Right atrium auricular region (tissue), 2 donors: Measurements from ENCODE around the gene CORO2B. TPM values are rescaled to one million over a fixed set of nuclear protein-coding genes. Genes with fewer than 3 reads are reported as not detected.
A peak's percentile ranks its signal among the peaks of the same experiment; 100 is the strongest.
"Not testable (repeated sequence)": the region's sequence is repeated elsewhere in the genome, so short reads cannot be mapped to it uniquely, and the experiment has no call there.

Experiments
- DNase-seq: peaks from one replicate; pipeline ENCODE4 v3.0.0-alpha.2; 2019; ENCODE audit warnings: low spot score
- H3K27ac ChIP-seq, 2 donors: fragments of 200-600 bp; sonication (generic); 1 replicate in 1 of 2; 2 replicates in 1 of 2; pipeline ENCODE4 v1.5.1; 2016 to 2019
- H3K27me3 ChIP-seq, 2 donors: fragments of 200-600 bp; sonication (generic); one replicate each; pipeline versions ENCODE4 v1.5.1 to v1.6.0; 2017 to 2019
- H3K36me3 ChIP-seq: fragments of 200-600 bp; sonication (generic); one replicate; pipeline ENCODE4 v1.5.1; 2016
- H3K4me1 ChIP-seq, 2 donors: fragments of 200-600 bp; sonication (generic); one replicate each; pipeline versions ENCODE4 v1.5.1 to v1.6.0; 2017 to 2019
- H3K4me3 ChIP-seq, 2 donors: fragments of 200-600 bp; sonication (generic); 1 replicate in 1 of 2; 2 replicates in 1 of 2; pipeline ENCODE4 v1.5.1; 2017 to 2019; ENCODE audit warnings: mild to moderate bottlenecking in 1 of 2, moderate library complexity in 1 of 2
- H3K9me3 ChIP-seq, 2 donors: fragments of 200-600 bp; sonication (generic); one replicate each; pipeline ENCODE4 v1.5.1; 2019
- CTCF ChIP-seq, 2 donors: fragments of 200-600 bp; sonication (generic); IDR thresholded peaks; one replicate each; pipeline ENCODE4 v1.5.1; 2019; ENCODE audit warnings: antibody characterized with exemption in 2 of 2
- total RNA-seq, 2 donors: library from RNA; depleted of rRNA; stranded (reverse); fragments of >200 nt; gene quantifications; one replicate each; pipeline ENCODE4 v1.1.0, GENCODE V29; 2016

CORO2B gene
- total RNA-seq, 2 donors from 2014 or later = 6.0 to 9.7 TPM

GRCh38 chr15:68644083-68644904 is 65.5 kb downstream of the CORO2B start:
- no peaks in the 10 kb centered on the region for H3K9me3 ChIP-seq
- H3K36me3 ChIP-seq = no peaks in the 10 kb centered on the region
- no peaks in the 10 kb centered on the region for H3K27me3 ChIP-seq
- peaks cover 0 to 24% of the 10 kb centered on the region in 2 donors for H3K4me1 ChIP-seq
- H3K4me3 ChIP-seq = no peak overlapping the region
- H3K27ac ChIP-seq = no peak overlapping the region
- TF ChIP-seq CTCF (IDR thresholded peaks at IDR 0.05) = no peak
- no peak for DNase-seq

- TF ChIP-seq CTCF (IDR thresholded peaks at IDR 0.05) = no peak
- Histone ChIP-seq H3K27ac (no peak overlapping the region), H3K9me3 (no peaks in the 10 kb centered on the region), H3K4me1 (peaks cover 0 to 17% of the 10 kb centered on the region in 2 donors), H3K4me3 (no peak overlapping the region), H3K36me3 (no peaks in the 10 kb centered on the region), H3K27me3 (no peaks in the 10 kb centered on the region)
- no peak for DNase-seq
Measured at GRCh38 chr15:68644996-68645395, 66.2 kb downstream of the CORO2B start.

GRCh38 chr15:68646156-68646555 is 67.4 kb downstream of the CORO2B start:
- TF ChIP-seq CTCF (IDR thresholded peaks at IDR 0.05) = no peak
- no peak overlapping the region for H3K27ac ChIP-seq
- no peak for DNase-seq
- no peaks in the 10 kb centered on the region for H3K36me3 ChIP-seq
- no peak overlapping the region for H3K4me3 ChIP-seq
- no peaks in the 10 kb centered on the region for H3K9me3 ChIP-seq
- H3K27me3 ChIP-seq = no peaks in the 10 kb centered on the region
- peaks cover 0 to 5% of the 10 kb centered on the region in 2 donors for H3K4me1 ChIP-seq

GRCh38 chr15:68646696-68647095 is 67.9 kb downstream of the CORO2B start:
- Histone ChIP-seq H3K4me1 (peaks cover 0 to 4% of the 10 kb centered on the region in 2 donors), H3K36me3 (no peaks in the 10 kb centered on the region), H3K27me3 (no peaks in the 10 kb centered on the region), H3K4me3 (no peak overlapping the region), H3K27ac (no peak overlapping the region), H3K9me3 (no peaks in the 10 kb centered on the region)
- DNase-seq = no peak
- TF ChIP-seq CTCF (IDR thresholded peaks at IDR 0.05) = no peak

GRCh38 chr15:68647361-68647760 is 68.6 kb downstream of the CORO2B start:
- H3K27ac ChIP-seq, H3K36me3 ChIP-seq, H3K4me3 ChIP-seq, H3K27me3 ChIP-seq, DNase-seq, H3K9me3 ChIP-seq: not testable (repeated sequence)
- peaks cover 0 to 11% of the 10 kb centered on the region in 2 donors for H3K4me1 ChIP-seq

GRCh38 chr15:68650901-68651709 is 72.3 kb downstream of the CORO2B start:
- H3K36me3 ChIP-seq = no peaks in the 10 kb centered on the region
- no peaks in the 10 kb centered on the region for H3K27me3 ChIP-seq
- DNase-seq = no peak
- no peak overlapping the region for H3K4me3 ChIP-seq
- peaks cover 0 to 12% of the 10 kb centered on the region in 2 donors for H3K4me1 ChIP-seq
- H3K9me3 ChIP-seq = no peaks in the 10 kb centered on the region
- no peak overlapping the region for H3K27ac ChIP-seq
- peak; percentile 60 to 76 for TF ChIP-seq CTCF (IDR thresholded peaks at IDR 0.05)
